Measurements from ENCODE around the gene TST.

DNA sequence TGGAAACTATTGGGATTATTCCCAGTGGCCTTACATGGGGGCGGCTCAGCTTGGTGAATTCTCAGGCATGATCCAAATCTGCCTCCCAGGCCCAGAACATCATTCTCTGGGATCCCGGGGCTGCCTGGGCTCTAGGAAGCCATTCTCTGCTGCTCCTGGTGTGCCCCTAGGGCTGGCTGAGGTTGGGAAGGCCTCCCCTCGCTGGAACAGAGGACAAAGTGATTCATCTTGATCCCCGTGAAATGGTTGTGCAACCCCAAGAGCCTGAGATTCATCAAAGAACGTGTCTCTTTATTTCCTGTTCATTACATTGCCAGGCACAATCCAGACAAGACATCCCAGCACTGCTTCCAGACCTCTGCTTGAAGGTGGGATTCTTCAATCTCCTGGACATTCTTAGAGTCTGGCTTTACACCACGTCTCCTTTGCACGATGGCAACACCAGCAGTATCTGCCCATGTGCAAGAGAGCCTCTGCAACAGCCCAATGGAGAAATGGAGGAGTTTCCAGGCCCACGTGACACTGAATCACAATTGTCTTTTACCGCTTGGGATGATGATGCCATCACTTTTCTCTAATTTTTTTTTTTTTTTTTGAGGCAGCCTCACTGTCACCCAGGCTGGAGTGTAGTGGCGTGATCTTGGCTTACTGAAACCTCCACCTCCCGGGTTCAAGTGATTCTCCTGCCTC, 52.3 kb downstream of the TST start:
- TF ChIP-seq YY1 (IDR thresholded peaks at IDR 0.05; ENCODE audit: low read depth, low read length) (no peak), CBX5 (IDR thresholded peaks at IDR 0.05; ENCODE audit: low read depth) (no peak), SMC3 (IDR thresholded peaks at IDR 0.05; ENCODE audit: borderline replicate concordance, low read length) (no peak), POLR2A (IDR thresholded peaks at IDR 0.05; ENCODE audit: low read depth, low read length) (no peak), IKZF1 (conservative IDR thresholded peaks at IDR 0.05) (no peak), MXI1 (IDR thresholded peaks at IDR 0.05; ENCODE audit: low read depth, low read length) (no peak), CHD1 (IDR thresholded peaks at IDR 0.05; ENCODE audit: low read depth, low read length) (no peak), POLR2AphosphoS5 (IDR thresholded peaks at IDR 0.05; ENCODE audit: low read length) (no peak), SP1 (IDR thresholded peaks at IDR 0.05; ENCODE audit: low read depth, low read length) (no peak)
- TF ChIP-seq, protein P1, sequence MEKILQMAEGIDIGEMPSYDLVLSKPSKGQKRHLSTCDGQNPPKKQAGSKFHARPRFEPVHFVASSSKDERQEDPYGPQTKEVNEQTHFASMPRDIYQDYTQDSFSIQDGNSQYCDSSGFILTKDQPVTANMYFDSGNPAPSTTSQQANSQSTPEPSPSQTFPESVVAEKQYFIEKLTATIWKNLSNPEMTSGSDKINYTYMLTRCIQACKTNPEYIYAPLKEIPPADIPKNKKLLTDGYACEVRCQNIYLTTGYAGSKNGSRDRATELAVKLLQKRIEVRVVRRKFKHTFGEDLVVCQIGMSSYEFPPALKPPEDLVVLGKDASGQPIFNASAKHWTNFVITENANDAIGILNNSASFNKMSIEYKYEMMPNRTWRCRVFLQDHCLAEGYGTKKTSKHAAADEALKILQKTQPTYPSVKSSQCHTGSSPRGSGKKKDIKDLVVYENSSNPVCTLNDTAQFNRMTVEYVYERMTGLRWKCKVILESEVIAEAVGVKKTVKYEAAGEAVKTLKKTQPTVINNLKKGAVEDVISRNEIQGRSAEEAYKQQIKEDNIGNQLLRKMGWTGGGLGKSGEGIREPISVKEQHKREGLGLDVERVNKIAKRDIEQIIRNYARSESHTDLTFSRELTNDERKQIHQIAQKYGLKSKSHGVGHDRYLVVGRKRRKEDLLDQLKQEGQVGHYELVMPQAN (conservative IDR thresholded peaks at IDR 0.05) = no peak
- TF ChIP-seq, protein P2, sequence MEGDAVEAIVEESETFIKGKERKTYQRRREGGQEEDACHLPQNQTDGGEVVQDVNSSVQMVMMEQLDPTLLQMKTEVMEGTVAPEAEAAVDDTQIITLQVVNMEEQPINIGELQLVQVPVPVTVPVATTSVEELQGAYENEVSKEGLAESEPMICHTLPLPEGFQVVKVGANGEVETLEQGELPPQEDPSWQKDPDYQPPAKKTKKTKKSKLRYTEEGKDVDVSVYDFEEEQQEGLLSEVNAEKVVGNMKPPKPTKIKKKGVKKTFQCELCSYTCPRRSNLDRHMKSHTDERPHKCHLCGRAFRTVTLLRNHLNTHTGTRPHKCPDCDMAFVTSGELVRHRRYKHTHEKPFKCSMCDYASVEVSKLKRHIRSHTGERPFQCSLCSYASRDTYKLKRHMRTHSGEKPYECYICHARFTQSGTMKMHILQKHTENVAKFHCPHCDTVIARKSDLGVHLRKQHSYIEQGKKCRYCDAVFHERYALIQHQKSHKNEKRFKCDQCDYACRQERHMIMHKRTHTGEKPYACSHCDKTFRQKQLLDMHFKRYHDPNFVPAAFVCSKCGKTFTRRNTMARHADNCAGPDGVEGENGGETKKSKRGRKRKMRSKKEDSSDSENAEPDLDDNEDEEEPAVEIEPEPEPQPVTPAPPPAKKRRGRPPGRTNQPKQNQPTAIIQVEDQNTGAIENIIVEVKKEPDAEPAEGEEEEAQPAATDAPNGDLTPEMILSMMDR (IDR thresholded peaks at IDR 0.05 in 2 of 3, conservative IDR thresholded peaks at IDR 0.05 in 1 of 3; ENCODE audit: control insufficient read depth in 2 of 3, extremely low read depth in 1 of 3, insufficient read depth in 1 of 3, low read depth in 3 of 3, low read length in 3 of 3) = no peak
